Activated naive CD4-positive, alpha-beta T cell treated with anti-CD3 and anti-CD28 coated beads for 36 hours (primary cell): ENCODE results near the gene NXF1. TPM values are rescaled to one million over a fixed set of nuclear protein-coding genes. Genes with fewer than 3 reads are reported as not detected.
"Not testable (repeated sequence)": the region's sequence is repeated elsewhere in the genome, so short reads cannot be mapped to it uniquely, and the experiment has no call there.

ENCODE experiments used
- CTCF ChIA-PET: fragments of 350-600 bp; sonication (Branson Sonifier 250); formaldehyde crosslinking; loops from one replicate; lab custom pipeline; 2021; ENCODE audit warnings: antibody characterized with exemption; lab: Charles Lee
- DNase-seq: peaks from one replicate; pipeline ENCODE4 v3.0.0-alpha.2; 2020
- H3K27ac Mint-ChIP-seq: one replicate; pipeline ENCODE4 v1.8.0; 2021; ENCODE audit warnings: mild to moderate bottlenecking, mixed read lengths
- H3K27me3 Mint-ChIP-seq: one replicate; pipeline ENCODE4 v1.8.0; 2021; ENCODE audit warnings: low read depth, mixed read lengths
- H3K36me3 Mint-ChIP-seq: one replicate; pipeline ENCODE4 v1.8.0; 2021; ENCODE audit warnings: low read depth, mixed read lengths
- H3K4me1 Mint-ChIP-seq: one replicate; pipeline ENCODE4 v1.8.0; 2021; ENCODE audit warnings: low read depth, mixed read lengths
- H3K4me3 Mint-ChIP-seq: one replicate; pipeline ENCODE4 v1.8.0; 2021; ENCODE audit warnings: mild to moderate bottlenecking, moderate library complexity, mixed read lengths
- H3K9me3 Mint-ChIP-seq: one replicate; pipeline ENCODE4 v1.8.0; 2021; ENCODE audit warnings: mixed read lengths
- intact Hi-C: fragments of 100-400 bp; cut with micrococcal nuclease; formaldehyde crosslinking; loops from one replicate; pipeline ENCODE4 v1.15.1; 2023
- total RNA-seq, 2 experiments: library from RNA; stranded (reverse); gene quantifications; one replicate each; pipeline ENCODE4 v1.2.3, GENCODE V29; 2021

The NXF1 gene
- total RNA-seq, 2 experiments from 2014 or later, result 44.6 to 46.0 TPM

DNA sequence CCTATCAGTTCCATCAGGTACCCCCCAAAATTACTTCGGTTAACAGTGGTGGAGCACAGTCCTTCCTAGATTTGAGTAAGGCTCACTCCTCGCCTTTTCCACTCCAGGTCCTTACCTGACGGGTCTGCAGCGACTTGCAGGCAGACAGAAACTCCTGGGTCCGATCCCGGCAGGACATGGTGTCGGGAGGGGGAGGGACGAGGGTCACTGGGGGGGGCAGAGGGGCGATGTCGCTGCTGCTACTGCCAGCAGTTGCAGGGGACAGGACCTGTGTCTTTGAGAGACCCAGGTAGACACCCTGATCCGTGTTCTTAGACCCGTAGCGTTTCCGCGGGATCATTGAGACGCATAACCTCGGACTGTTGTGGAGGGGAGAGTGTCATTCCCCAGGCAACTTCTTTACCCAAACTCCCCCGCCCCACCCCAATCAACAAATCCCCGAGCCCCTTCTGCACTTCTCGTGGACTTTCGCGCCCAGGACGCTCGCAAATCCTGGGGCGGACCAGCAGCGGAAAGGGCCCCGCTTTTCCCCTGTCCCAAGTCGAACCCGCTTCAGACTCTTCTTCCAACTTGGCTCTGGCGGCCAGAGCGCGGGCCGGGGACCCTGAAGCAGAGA is 25.8 kb upstream of the NXF1 start:
- Mint-ChIP-seq H3K4me1 (peaks cover 40% of the 10 kb centered on the region), H3K4me3 (peak overlapping the region; percentile 99), H3K27ac (peak overlapping the region; percentile 100), H3K36me3 (peaks cover 19% of the 10 kb centered on the region), H3K9me3 (no peaks in the 10 kb centered on the region), H3K27me3 (no peaks in the 10 kb centered on the region)
- CTCF ChIA-PET, result interaction anchor here (0.6 to 1.8 kb wide), 3 partner anchors 37 to 45 kb away, joined by 3 to 12 read pairs (median 5); no protein-coding TSS in a partner anchor
- DNase-seq, result peak; percentile 23
- intact Hi-C loops, result loop anchor here (1.0 kb wide), 4 partner anchors 8 to 104 kb away; partner anchors contain the start of genes HNRNPUL2, TMEM179B, TMEM223 and WDR74

DNA sequence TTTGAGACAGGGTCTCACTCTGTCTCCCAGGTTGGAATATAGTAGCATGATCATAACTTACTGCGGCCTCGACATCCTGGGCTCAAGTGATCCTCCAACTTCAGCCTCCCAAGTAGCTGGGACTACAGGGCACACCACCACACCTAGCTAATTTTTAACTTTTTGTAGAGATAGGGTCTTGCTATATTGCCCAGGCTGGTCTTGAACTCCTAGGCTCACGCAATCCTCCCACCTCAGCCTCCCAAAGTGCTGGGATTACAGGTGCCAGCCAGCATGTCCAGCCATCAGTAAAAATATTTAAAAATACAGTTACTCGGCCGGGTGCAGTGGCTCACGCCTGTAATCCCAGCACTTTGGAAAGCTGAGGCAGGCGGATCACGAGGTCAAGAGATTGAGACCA is 22.9 kb upstream of the NXF1 start:
- peaks cover 19% of the 10 kb centered on the region for H3K4me1 Mint-ChIP-seq
- H3K9me3 Mint-ChIP-seq, DNase-seq, H3K27ac Mint-ChIP-seq, intact Hi-C loops, H3K27me3 Mint-ChIP-seq, H3K4me3 Mint-ChIP-seq: not testable (repeated sequence)
- CTCF ChIA-PET, result interaction anchor here (1.0 to 1.9 kb wide), 4 partner anchors 12 to 101 kb away, joined by 3 to 9 read pairs (median 4); partner anchors contain the start of genes HNRNPUL2 and TMEM179B
- peaks cover 15% of the 10 kb centered on the region for H3K36me3 Mint-ChIP-seq

DNA sequence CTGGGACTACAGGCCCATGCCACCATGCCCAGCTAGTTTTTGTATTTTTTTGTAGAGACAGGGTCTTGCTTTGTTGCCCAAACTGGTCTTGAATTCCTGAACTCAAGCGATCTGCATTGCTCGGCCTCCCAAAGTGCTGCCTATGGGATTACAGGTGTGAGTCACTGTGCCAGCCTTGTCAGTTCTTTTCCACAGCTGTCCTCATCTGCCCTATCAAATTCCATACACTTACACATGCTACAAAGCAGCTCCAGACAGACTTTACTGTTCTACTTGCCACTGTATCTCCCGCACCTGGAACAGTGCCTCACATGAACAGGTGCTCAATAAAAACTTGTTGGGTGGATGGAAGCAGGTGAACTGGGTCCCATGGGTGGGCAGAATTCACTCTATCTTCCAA is 18.4 kb upstream of the NXF1 start:
- Mint-ChIP-seq H3K27me3 (no peaks in the 10 kb centered on the region), H3K4me3 (no peak overlapping the region), H3K27ac (no peak overlapping the region), H3K9me3 (no peaks in the 10 kb centered on the region), H3K36me3 (peaks cover 21% of the 10 kb centered on the region), H3K4me1 (peaks cover 2% of the 10 kb centered on the region)
- intact Hi-C loops, result no loop called here
- no peak for DNase-seq
- CTCF ChIA-PET, result interaction anchor here (0.6 to 1.7 kb wide), 4 partner anchors 13 to 37 kb away, joined by 3 to 5 read pairs (median 3); no protein-coding TSS in a partner anchor

DNA sequence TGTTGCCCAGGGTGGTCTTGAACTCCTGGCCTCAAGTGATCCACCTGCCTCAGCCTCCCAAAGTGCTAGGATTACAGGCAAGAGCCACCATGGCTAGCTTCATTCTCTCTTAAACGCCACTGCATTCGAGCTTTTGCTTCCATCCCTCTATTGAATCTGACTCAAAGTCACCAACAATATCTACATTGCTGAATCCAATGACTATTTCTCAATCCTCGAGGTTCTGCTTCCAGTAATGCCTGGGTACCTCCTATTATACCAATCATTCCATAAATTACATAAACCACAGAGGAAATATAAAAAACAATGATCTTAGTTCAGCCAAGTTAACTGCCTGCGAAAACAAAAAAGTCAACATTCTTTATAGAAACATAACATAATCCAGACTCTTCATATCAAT is 11.9 kb upstream of the NXF1 start:
- H3K27me3 Mint-ChIP-seq, result no peaks in the 10 kb centered on the region
- no peak overlapping the region for H3K27ac Mint-ChIP-seq
- no peaks in the 10 kb centered on the region for H3K9me3 Mint-ChIP-seq
- CTCF ChIA-PET, result interaction anchor here (0.9 to 1.7 kb wide), 2 partner anchors 123 to 137 kb away, joined by 4 read pairs; no protein-coding TSS in a partner anchor
- intact Hi-C loops, result no loop called here
- no peak for DNase-seq
- H3K4me1 Mint-ChIP-seq, result peaks cover 2% of the 10 kb centered on the region
- H3K4me3 Mint-ChIP-seq, result no peak overlapping the region
- H3K36me3 Mint-ChIP-seq, result peaks cover 11% of the 10 kb centered on the region

DNA sequence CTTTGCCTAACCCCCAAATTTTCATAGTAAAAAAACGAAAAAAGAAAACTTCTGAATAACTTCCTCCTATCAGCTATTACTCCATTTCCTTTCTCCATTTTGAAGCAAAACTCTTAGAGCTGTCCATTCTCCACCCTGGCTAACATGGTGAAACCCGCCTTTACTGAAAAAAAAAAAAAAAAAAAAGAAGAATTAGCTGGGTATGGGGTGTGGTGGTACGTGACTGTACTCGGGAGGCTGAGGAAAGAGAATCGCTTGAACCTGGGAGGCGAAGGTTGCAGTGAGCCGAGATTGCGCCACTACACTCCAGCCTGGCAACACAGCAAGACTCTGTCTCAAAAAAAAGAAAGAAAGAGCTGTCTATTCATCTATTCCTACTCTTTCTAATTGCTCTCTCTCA is 11.3 kb upstream of the NXF1 start:
- Mint-ChIP-seq H3K36me3 (peaks cover 11% of the 10 kb centered on the region), H3K4me3 (no peak overlapping the region), H3K27me3 (no peaks in the 10 kb centered on the region), H3K9me3 (no peaks in the 10 kb centered on the region), H3K27ac (no peak overlapping the region), H3K4me1 (peaks cover 2% of the 10 kb centered on the region)
- no peak for DNase-seq
- intact Hi-C loops, result no loop called here
- CTCF ChIA-PET, result interaction anchor here (0.9 to 1.7 kb wide), 3 partner anchors 69 to 137 kb away, joined by 4 read pairs; no protein-coding TSS in a partner anchor

DNA sequence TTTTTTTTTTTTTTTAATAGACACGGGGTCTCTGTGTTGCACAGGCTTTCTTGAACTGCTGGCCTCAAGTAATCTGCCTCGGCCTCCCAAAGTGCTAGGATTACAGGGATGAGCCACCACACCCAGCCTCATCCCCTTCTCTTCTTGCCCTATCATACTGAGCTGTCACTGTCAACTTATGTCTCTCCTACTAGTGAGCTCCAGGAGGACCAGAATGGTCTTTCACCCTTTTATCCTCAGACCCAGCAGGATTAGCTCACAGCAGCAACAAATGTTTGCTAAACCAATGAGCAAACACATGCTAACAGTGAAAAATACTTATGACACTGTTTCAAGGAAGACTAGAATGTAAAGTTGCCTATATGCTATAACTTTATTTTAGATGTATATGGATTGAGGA is 6.4 kb upstream of the NXF1 start:
- Mint-ChIP-seq H3K9me3 (no peaks in the 10 kb centered on the region), H3K36me3 (no peaks in the 10 kb centered on the region), H3K27me3 (no peaks in the 10 kb centered on the region), H3K4me1 (no peaks in the 10 kb centered on the region), H3K27ac (no peak overlapping the region), H3K4me3 (no peak overlapping the region)
- intact Hi-C loops, result no loop called here
- CTCF ChIA-PET, result interaction anchor here (0.6 to 2.1 kb wide), 3 partner anchors 8 to 25 kb away, joined by 4 to 6 read pairs (median 4); partner anchors contain the start of gene TMEM179B
- DNase-seq, result no peak

DNA sequence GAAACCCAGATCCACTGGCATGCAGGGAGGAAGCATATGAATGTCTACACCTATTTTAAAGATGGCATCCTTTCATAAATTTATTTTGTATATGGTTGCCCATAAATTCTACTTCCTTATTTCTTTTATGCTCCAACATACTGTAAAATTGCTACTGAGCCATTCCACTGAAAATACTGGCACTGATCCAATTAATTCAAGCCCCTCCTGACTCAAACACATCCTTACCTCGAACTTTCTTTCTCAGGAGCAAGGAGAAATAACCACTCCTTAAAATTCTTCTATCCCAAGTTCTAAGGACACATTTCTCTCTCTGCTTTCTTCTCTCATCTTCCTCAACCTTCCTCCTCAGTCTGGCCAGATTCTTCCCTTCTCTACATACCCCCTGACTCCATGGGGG is 5.5 kb upstream of the NXF1 start:
- H3K4me3 Mint-ChIP-seq, result no peak overlapping the region
- intact Hi-C loops, result no loop called here
- H3K9me3 Mint-ChIP-seq, result no peaks in the 10 kb centered on the region
- no peaks in the 10 kb centered on the region for H3K27me3 Mint-ChIP-seq
- no peak overlapping the region for H3K27ac Mint-ChIP-seq
- H3K4me1 Mint-ChIP-seq, result peaks cover 6% of the 10 kb centered on the region
- CTCF ChIA-PET, result interaction anchor here (0.6 kb wide), 1 partner anchor 9 kb away, joined by 4 read pairs; no protein-coding TSS in a partner anchor
- DNase-seq, result no peak
- no peaks in the 10 kb centered on the region for H3K36me3 Mint-ChIP-seq

DNA sequence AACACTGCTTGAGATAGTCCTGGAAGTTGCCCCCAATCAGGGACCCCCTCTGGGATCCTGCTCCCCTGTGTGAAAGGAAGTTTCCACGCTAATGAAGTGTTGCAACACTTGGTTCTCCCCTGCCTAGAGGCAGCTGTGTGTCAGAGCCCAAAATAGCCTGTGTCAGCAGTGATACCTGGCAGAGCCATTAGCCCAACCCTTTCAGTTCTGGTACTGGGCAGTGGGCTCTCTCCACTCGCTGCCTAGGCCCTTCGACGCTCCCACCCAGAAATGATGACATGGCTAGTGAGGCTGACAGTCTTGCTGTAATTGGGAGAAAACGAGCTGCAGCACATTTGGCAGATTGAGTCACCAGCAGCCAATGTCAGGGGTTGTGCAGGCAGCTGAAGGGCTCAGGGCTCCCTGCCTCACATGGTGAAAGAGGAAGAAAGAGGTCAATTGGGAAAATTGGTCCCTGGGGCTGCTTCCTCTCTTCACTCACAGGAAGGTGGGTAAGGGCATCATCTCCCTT is 1.4 kb upstream of the NXF1 start:
- Mint-ChIP-seq H3K4me1 (peaks cover 26% of the 10 kb centered on the region), H3K27me3 (no peaks in the 10 kb centered on the region), H3K36me3 (peaks cover 17% of the 10 kb centered on the region), H3K9me3 (no peaks in the 10 kb centered on the region), H3K4me3 (peak overlapping the region; percentile 95), H3K27ac (no peak overlapping the region)
- CTCF ChIA-PET, result interaction anchor here (0.5 to 1.9 kb wide), 3 partner anchors 19 to 74 kb away, joined by 3 to 12 read pairs (median 5); no protein-coding TSS in a partner anchor
- intact Hi-C loops, result no loop called here
- DNase-seq, result no peak

DNA sequence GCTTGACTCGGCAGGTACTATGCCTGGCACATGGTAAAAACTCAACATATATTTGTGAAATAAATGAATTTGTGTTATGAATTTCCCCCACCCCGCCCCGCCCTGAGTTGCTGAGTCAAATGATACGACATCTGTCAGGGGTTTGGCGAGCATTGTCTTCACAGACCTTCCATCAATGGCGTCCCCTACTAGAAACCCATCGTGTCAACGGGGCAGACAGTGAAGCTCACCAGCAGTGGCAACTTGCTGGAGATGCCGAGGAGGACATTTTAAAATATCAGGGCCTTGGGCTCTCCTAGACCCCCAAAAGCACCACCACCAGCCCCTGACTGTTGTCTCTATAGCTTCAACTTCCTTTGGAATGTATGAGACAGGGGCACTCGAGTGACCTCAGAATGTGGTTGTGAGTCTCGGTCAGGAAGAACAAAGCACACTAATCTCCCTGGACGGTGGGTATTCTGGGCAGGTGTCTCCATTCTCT is 761 bp upstream of the NXF1 start:
- H3K9me3 Mint-ChIP-seq, result no peaks in the 10 kb centered on the region
- peaks cover 28% of the 10 kb centered on the region for H3K4me1 Mint-ChIP-seq
- H3K27me3 Mint-ChIP-seq, result no peaks in the 10 kb centered on the region
- CTCF ChIA-PET, result interaction anchor here (0.6 to 1.8 kb wide), 6 partner anchors 18 to 412 kb away, joined by 3 to 12 read pairs (median 4); partner anchors contain the start of gene SLC3A2
- H3K4me3 Mint-ChIP-seq, result peak overlapping the region; percentile 95
- peak overlapping the region; percentile 94 for H3K27ac Mint-ChIP-seq
- intact Hi-C loops, result loop anchor here (1.0 kb wide), 7 partner anchors 14 to 78 kb away; partner anchors contain the start of genes SLC3A2, STX5, TEX54 and TMEM179B
- peaks cover 23% of the 10 kb centered on the region for H3K36me3 Mint-ChIP-seq
- peak; percentile 36 for DNase-seq

DNA sequence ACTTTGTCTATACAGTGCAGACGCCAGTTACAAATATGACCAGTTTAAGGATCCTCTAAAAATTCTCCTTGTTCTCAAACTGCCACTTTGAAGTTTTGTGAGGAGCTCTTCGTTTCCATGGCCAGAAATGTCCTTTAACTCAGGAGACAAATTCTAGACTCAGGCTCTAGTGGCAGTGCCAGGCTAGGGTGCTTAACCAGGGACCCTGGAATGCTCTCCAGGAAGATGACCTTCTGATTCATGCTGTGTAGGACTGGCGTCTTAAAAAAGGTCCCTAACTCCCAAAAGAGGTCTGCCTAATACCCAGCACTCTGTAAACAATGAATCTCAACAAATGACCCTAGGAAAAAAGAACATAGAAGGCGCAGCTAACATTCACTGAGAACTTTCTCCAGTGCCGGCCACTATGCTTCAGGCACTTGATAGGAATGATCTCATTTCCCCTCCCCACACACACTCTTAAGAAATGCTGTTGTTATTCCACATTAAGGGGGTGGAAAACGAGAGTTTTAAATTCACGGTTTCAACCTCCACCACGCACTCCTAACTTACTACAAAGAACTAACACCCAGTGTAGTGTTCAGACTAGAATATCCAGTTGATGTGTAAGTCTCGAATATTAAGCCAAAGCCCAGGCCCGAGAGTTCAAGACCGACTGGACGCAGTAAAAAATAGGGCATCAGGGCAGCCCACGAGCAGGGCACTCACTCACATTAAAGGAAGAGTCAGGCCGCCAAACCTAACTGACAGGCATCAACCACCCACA is 747 bp downstream of the NXF1 start:
- Mint-ChIP-seq H3K4me1 (peaks cover 30% of the 10 kb centered on the region), H3K27ac (peak overlapping the region; percentile 93), H3K27me3 (no peaks in the 10 kb centered on the region), H3K9me3 (no peaks in the 10 kb centered on the region), H3K36me3 (peaks cover 29% of the 10 kb centered on the region), H3K4me3 (peak overlapping the region; percentile 95)
- CTCF ChIA-PET, result interaction anchor here (0.7 to 1.2 kb wide), 3 partner anchors 8 to 18 kb away, joined by 3 to 4 read pairs (median 3); no protein-coding TSS in a partner anchor
- intact Hi-C loops, result loop anchor here (1.0 kb wide), 7 partner anchors 12 to 76 kb away; partner anchors contain the start of genes SLC3A2, STX5, TEX54 and TMEM179B
- peak; percentile 13 for DNase-seq

DNA sequence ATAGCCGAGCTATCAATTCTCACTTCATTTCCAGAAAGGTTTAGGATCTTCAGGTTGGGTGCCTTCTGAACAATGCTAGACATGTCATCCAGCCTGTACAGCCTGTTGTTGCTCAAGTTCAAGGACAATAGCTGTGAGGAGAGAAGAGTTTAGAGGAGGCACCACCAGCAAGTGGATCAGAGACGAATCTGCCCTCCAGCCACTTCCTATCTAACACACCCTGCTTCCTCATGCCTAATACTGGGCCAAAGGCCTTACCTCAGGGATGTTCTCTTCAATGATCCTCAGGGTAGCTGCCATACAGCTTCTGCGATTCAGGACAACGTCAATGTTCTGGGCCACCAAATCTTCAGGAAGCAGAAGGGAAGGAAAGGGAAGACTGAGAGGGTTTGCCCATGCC is 4.2 kb downstream of the NXF1 start:
- H3K27ac Mint-ChIP-seq, result no peak overlapping the region
- peaks cover 53% of the 10 kb centered on the region for H3K36me3 Mint-ChIP-seq
- H3K4me1 Mint-ChIP-seq, result peaks cover 26% of the 10 kb centered on the region

More for the DNA sequence above, 4.2 kb downstream of the NXF1 start:
- Mint-ChIP-seq H3K27me3 (no peaks in the 10 kb centered on the region), H3K9me3 (no peaks in the 10 kb centered on the region), H3K4me3 (no peak overlapping the region)
- intact Hi-C loops, result no loop called here
- no peak for DNase-seq
- CTCF ChIA-PET, result interaction anchor here (1.1 kb wide), 2 partner anchors 10 to 63 kb away, joined by 3 read pairs; no protein-coding TSS in a partner anchor
